ENCODE measurements around the gene KRT71.

The KRT71 gene

GRCh38 chr12:52517888-52518287, 35.1 kb downstream of the KRT71 start:
- no peak for TF ChIP-seq CTCF (IDR thresholded peaks at IDR 0.05; ENCODE audit: extremely low read depth, missing control alignments)
- DNase-seq (ENCODE audit: low spot score): no peak

GRCh38 chr12:52517005-52517835, 35.7 kb downstream of the KRT71 start:
- no peak for DNase-seq (ENCODE audit: low spot score)
- TF ChIP-seq CTCF (IDR thresholded peaks at IDR 0.05; ENCODE audit: extremely low read depth, missing control alignments): no peak

GRCh38 chr12:52515927-52516831, 36.8 kb downstream of the KRT71 start:
- TF ChIP-seq CTCF (IDR thresholded peaks at IDR 0.05; ENCODE audit: extremely low read depth, missing control alignments): no peak
- no peak for DNase-seq (ENCODE audit: low spot score)

- TF ChIP-seq CTCF (IDR thresholded peaks at IDR 0.05; ENCODE audit: extremely low read depth, missing control alignments): no peak
- DNase-seq (ENCODE audit: low spot score): no peak
Measured at GRCh38 chr12:52515319-52515646, 37.7 kb downstream of the KRT71 start.

GRCh38 chr12:52514471-52515318, 38.2 kb downstream of the KRT71 start:
- TF ChIP-seq CTCF (IDR thresholded peaks at IDR 0.05; ENCODE audit: extremely low read depth, missing control alignments): no peak

GRCh38 chr12:52513736-52514135, 39.2 kb downstream of the KRT71 start:
- TF ChIP-seq CTCF (IDR thresholded peaks at IDR 0.05; ENCODE audit: extremely low read depth, missing control alignments): no peak
- DNase-seq (ENCODE audit: low spot score): no peak

More at GRCh38 chr12:52514471-52515318, 38.2 kb downstream of the KRT71 start:
- no peak for DNase-seq (ENCODE audit: low spot score)
